AG04449 (cell line): ENCODE data around the gene SHISA9.

Experiments
- CTCF ChIA-PET: fragments of 350-600 bp; formaldehyde crosslinking; extraction: SDS; loops from one replicate; lab custom pipeline; 2021; ENCODE audit warnings: antibody characterized with exemption; lab: Yijun Ruan, JAX
- POLR2A ChIA-PET: fragments of 400-600, 350-600 bp; formaldehyde crosslinking; extraction: SDS; loops from one replicate; lab custom pipeline; 2020; ENCODE audit warnings: antibody characterized with exemption, inconsistent platforms; lab: Yijun Ruan, JAX
- DNase-seq: peaks from one replicate; pipeline ENCODE4 v3.0.0-alpha.2; 2010; ENCODE audit warnings: low read depth, low spot score
- H3K4me3 ChIP-seq: 2 replicates; pipeline ENCODE4 v1.5.1; 2011; ENCODE audit warnings: low read depth, mild to moderate bottlenecking, control low read depth, low read length
- TF ChIP-seq, protein P1 (sequence below): IDR thresholded peaks from one replicate; pipeline ENCODE4 v1.5.1; 2011; ENCODE audit warnings: mild to moderate bottlenecking, moderate library complexity, low read length, control low read depth, inconsistent platforms; ENCODE audit not compliant: insufficient read depth; ENCODE audit errors: missing control alignments

SHISA9 gene

DNA sequence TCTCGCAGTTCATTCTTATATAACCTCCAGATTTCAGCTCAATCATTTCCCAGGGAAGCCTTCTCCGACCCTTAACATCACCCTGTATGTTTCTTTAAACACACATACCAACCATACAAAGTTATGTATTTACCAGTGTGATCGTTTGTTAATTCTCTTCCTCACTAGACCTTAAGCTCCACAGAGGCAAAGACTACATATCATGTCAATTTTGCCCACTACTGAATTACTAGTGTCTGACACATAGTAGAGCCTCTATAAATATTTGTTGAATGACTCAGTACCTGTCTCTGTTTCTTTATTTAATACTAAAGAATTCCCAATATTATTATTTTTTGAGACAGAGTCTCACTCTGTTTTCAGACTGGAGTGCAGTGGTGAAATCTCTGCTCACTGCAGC is 137.2 kb downstream of the SHISA9 start:
- CTCF ChIA-PET = no interaction called here
- no peak for DNase-seq
- no peak overlapping the region for H3K4me3 ChIP-seq
- POLR2A ChIA-PET = no interaction called here
- TF ChIP-seq, protein P1, sequence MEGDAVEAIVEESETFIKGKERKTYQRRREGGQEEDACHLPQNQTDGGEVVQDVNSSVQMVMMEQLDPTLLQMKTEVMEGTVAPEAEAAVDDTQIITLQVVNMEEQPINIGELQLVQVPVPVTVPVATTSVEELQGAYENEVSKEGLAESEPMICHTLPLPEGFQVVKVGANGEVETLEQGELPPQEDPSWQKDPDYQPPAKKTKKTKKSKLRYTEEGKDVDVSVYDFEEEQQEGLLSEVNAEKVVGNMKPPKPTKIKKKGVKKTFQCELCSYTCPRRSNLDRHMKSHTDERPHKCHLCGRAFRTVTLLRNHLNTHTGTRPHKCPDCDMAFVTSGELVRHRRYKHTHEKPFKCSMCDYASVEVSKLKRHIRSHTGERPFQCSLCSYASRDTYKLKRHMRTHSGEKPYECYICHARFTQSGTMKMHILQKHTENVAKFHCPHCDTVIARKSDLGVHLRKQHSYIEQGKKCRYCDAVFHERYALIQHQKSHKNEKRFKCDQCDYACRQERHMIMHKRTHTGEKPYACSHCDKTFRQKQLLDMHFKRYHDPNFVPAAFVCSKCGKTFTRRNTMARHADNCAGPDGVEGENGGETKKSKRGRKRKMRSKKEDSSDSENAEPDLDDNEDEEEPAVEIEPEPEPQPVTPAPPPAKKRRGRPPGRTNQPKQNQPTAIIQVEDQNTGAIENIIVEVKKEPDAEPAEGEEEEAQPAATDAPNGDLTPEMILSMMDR = no peak

DNA sequence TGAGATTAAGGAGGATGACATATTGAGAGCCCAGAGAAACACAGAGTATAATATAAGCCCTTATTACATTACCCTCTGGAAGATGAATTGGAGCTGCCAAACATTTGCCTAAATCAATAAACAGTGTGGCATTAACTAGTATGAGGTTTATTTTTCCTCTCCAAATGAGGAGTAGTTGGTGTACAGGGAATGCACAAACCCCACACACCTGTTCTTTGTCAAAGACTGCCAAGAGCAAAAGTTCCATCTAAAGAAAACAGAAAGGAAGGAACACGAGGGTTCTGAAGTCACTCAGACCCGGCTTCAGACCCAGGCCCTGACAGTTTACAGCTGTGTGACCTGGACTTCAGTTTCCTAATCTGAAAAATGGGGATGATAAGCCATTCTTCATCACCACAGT is 138.1 kb downstream of the SHISA9 start:
- ChIA-PET POLR2A (no interaction called here), CTCF (no interaction called here)
- H3K4me3 ChIP-seq = no peak overlapping the region
- TF ChIP-seq, protein P1 = no peak
- DNase-seq = no peak

DNA sequence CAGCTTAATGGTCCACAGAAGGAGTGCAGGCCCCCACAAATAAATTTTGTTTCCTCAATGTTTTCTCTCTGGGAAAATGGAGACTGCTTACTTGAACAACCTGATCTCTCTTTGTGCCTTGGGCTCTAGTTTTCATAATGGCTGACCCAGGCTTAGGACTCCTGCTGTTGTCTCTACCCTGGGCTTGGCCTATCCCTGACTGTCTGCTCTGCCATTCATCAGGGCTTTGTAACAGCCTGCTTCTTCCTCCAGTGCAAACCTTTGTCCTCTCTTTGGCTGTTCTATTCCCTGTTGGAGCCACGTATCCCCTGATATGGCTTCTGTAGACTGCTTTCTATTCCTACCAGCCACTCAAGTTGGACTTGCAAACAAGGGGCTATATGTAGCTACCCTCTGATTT is 139.8 kb downstream of the SHISA9 start:
- POLR2A ChIA-PET = no interaction called here

DNA sequence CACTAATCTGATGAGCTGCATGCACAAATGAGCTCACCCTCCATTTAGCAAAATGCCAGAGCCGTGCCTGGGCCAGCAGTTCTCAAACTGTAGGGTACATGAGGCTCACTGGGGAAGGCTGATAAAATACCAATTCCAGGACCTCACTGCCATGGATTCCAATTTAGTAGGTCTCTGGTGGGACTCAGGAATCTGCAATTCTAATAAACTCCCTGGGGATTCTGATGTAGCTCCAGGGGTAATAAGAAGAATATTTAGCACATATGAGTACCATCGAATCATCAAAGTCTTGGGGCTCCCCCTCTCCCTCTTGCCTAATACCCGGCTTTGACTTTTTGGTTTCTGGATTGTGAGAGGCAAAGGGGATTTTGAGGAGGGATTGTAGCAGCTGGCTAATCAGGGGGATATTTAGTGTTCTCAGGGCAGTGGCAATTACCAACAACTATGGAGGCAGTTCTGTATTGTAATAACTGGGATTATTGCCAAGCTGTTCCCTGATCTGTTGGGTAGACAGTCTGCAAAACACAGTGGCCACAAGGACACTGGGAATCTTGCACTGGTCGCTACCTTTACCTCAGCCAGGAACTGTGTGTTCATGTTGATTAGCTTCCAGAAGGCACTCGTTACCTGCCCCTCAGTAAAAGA is 140.4 kb downstream of the SHISA9 start:
- no peak for DNase-seq
- ChIA-PET POLR2A (no interaction called here), CTCF (no interaction called here)
- TF ChIP-seq, protein P1 = no peak
- H3K4me3 ChIP-seq = no peak overlapping the region

More for the DNA sequence above, 139.8 kb downstream of the SHISA9 start:
- CTCF ChIA-PET = no interaction called here
- no peak for DNase-seq
- H3K4me3 ChIP-seq = no peak overlapping the region
- TF ChIP-seq, protein P1 = no peak

- no peak overlapping the region for H3K4me3 ChIP-seq
- TF ChIP-seq, protein P1 = no peak
- POLR2A ChIA-PET = no interaction called here
- no peak for DNase-seq
- CTCF ChIA-PET = no interaction called here
Observed at GRCh38 chr16:13042291-13042685, 140.9 kb downstream of the SHISA9 start.

DNA sequence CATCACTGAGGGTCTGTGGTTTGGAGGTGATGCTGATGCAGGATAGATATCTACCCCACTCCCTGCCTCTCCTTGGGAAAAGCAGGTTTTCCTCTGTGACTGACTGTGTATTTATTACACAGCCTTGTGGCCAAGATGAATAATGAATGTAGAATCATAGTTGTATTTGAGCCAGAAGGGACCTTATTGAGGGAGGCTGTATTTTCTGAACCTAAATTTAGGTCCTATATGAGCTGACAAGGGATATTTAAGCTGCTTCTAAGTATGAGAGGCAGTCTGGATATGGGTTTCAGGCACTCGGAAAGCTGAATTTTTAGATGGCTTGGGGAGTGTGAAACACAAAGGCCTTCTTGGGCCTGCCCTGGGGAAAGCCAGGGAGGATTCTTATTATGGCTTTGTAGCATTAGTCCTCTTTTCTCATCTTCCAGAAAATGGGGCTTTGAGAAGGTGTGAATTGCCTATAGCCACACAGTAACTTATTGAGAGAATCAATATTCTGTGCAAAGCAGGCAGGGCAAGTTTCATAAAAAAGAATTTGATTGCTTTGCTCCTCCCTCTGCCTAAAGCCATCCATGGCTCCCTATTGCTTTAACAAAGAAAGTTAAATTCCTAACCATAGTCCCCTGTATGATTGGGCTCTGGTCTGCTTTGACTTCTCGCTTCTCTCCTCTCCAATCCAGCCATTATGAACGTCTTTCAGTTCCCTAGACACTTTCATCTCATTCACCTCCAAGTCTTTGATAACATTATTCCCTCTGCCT is 144.8 kb downstream of the SHISA9 start:
- TF ChIP-seq, protein P1 = no peak
- CTCF ChIA-PET = no interaction called here
- no peak for DNase-seq

More for the DNA sequence above, 144.8 kb downstream of the SHISA9 start:
- H3K4me3 ChIP-seq = no peak overlapping the region
- POLR2A ChIA-PET = no interaction called here
